Keratinocyte (primary cell): ENCODE results near the gene TM2D3. TPM values are rescaled to one million over a fixed set of nuclear protein-coding genes. Genes with fewer than 3 reads are reported as not detected.

ENCODE experiments used
- DNase-seq: peaks from one replicate; pipeline ENCODE4 v3.0.0-alpha.2; 2011; ENCODE audit warnings: low read depth, missing footprints, low spot score
- FAIRE-seq: peaks from 2 replicates; lab custom pipeline; 2011; peaks lifted over from hg19 to GRCh38; lab: Jason Lieb, UNC
- H2AFZ ChIP-seq: 2 replicates; pipeline ENCODE4 v1.6.0; 2012; ENCODE audit warnings: low read length, control low read depth, inconsistent platforms; ENCODE audit not compliant: control insufficient read depth
- H3K27ac ChIP-seq: 2 replicates; pipeline ENCODE4 v1.5.1; 2011; ENCODE audit warnings: low read length; ENCODE audit not compliant: control insufficient read depth, insufficient read depth
- H3K27me3 ChIP-seq: 3 replicates; pipeline ENCODE4 v1.6.0; 2011; ENCODE audit warnings: low read length; ENCODE audit not compliant: control insufficient read depth, insufficient read depth; ENCODE audit errors: extremely low read depth
- H3K36me3 ChIP-seq, 2 experiments: 2 replicates in 1 of 2; 3 replicates in 1 of 2; pipeline ENCODE4 v1.5.1; 2011; ENCODE audit warnings: low read length in 2 of 2, mild to moderate bottlenecking in 1 of 2; ENCODE audit not compliant: control insufficient read depth in 2 of 2, insufficient read depth in 2 of 2; ENCODE audit errors: extremely low read depth in 1 of 2
- H3K4me1 ChIP-seq: 3 replicates; pipeline ENCODE4 v1.5.1; 2011; ENCODE audit warnings: low read length; ENCODE audit not compliant: control insufficient read depth, insufficient read depth; ENCODE audit errors: extremely low read depth
- H3K4me2 ChIP-seq: 3 replicates; pipeline ENCODE4 v1.6.0; 2011; ENCODE audit warnings: low read depth, low read length; ENCODE audit not compliant: control insufficient read depth, insufficient read depth; ENCODE audit errors: extremely low read depth
- H3K4me3 ChIP-seq, 3 experiments: fragments of 200-600 bp in 1 of 3; sonication (generic) in 1 of 3; 2 replicates in 2 of 3; 3 replicates in 1 of 3; pipeline ENCODE4 v1.5.1; 2011 to 2016; ENCODE audit warnings: low read length in 3 of 3, mild to moderate bottlenecking in 3 of 3, control low read depth in 2 of 3, inconsistent platforms in 1 of 3, low read depth in 1 of 3, mixed read lengths in 1 of 3, mixed run types in 1 of 3, moderate library complexity in 1 of 3; ENCODE audit not compliant: control insufficient read depth in 2 of 3, insufficient read depth in 2 of 3; ENCODE audit errors: extremely low read depth in 1 of 3
- H3K79me2 ChIP-seq: 2 replicates; pipeline ENCODE4 v1.6.0; 2012; ENCODE audit warnings: low read length; ENCODE audit not compliant: control insufficient read depth, insufficient read depth
- H3K9ac ChIP-seq: 3 replicates; pipeline ENCODE4 v1.6.0; 2011; ENCODE audit warnings: low read length; ENCODE audit not compliant: control insufficient read depth, insufficient read depth; ENCODE audit errors: extremely low read depth
- H3K9me1 ChIP-seq: 3 replicates; pipeline ENCODE4 v1.6.0; 2011; ENCODE audit warnings: low read length; ENCODE audit not compliant: control insufficient read depth, insufficient read depth; ENCODE audit errors: extremely low read depth
- H3K9me3 ChIP-seq: 2 replicates; pipeline ENCODE4 v1.5.1; 2012; ENCODE audit warnings: low read depth, low read length; ENCODE audit not compliant: control insufficient read depth
- H4K20me1 ChIP-seq: 3 replicates; pipeline ENCODE4 v1.6.0; 2011; ENCODE audit warnings: low read length; ENCODE audit not compliant: control insufficient read depth, insufficient read depth; ENCODE audit errors: extremely low read depth
- EZH2 ChIP-seq: IDR thresholded peaks from one replicate; pipeline ENCODE4 v1.6.1; 2012; ENCODE audit warnings: inconsistent platforms, mild to moderate bottlenecking, low read length, moderate library complexity
- dilution Hi-C: fragments of 300-500 bp; cut with MboI; formaldehyde crosslinking; loops from one replicate; pipeline ENCODE4 v1.7.0; 2020; ENCODE audit warnings: low sequenced_read_pairs; ENCODE audit not compliant: extremely low pct_ligation_motif_present
- polyA plus RNA-seq, 5 experiments: library from polyadenylated mRNA; depleted of rRNA in 3 of 5; stranded (reverse) in 3 of 5; stranded (forward) in 1 of 5; unstranded in 1 of 5; fragments of >200 nt; gene quantifications; 1 replicate in 1 of 5; 2 replicates in 3 of 5; 3 replicates in 1 of 5; pipeline versions ENCODE4 v1.2.1 to v1.2.3, GENCODE V29; 2011 to 2012; ENCODE audit warnings: missing spikeins in 2 of 5, low read depth in 1 of 5, low replicate concordance in 1 of 5
- TF ChIP-seq, protein P1 (sequence below), 3 experiments: IDR thresholded peaks in 1 of 3; conservative IDR thresholded peaks in 1 of 3; optimal IDR thresholded peaks in 1 of 3; 2 replicates in 2 of 3; 3 replicates in 1 of 3; pipeline versions ENCODE3 to v1.5.1; 2011; ENCODE audit warnings: low read length in 3 of 3, mild to moderate bottlenecking in 3 of 3, moderate library complexity in 2 of 3, control low read depth in 1 of 3, inconsistent platforms in 1 of 3; ENCODE audit not compliant: insufficient read depth in 2 of 3; ENCODE audit errors: extremely low read depth in 1 of 3

Gene TM2D3
- polyA plus RNA-seq, 1 donor (not counting 4 experiments of a cell fraction or from before 2014, with no cell fraction given), result 56.7 TPM

DNA sequence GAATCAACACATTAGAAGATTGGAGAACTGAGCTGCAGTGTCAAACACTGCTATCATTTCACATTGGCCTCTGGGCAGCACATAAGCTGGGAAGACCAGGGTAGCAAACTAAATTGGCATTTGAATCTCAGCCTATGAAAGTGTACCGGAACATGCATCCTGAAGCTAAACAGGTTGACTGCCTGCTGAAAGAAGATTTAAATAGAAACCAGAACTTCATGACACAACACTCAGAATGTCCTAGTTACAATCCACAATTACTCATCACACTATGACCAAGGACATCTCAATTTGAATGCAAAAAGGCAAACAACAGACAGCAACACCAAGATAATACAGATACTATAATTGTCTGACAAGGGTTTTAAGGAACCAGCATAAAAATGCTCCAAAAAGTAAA is 26.2 kb downstream of the TM2D3 start:
- no peak overlapping the region for H3K4me3 ChIP-seq
- DNase-seq (no peak), FAIRE-seq (no peak)
- no peaks in the 10 kb centered on the region for H3K4me1 ChIP-seq
- no peaks in the 10 kb centered on the region for H3K27me3 ChIP-seq
- H3K27ac ChIP-seq, result no peak overlapping the region
- no peaks in the 10 kb centered on the region for H4K20me1 ChIP-seq
- no peak overlapping the region for H3K4me2 ChIP-seq
- TF ChIP-seq EZH2, result no peak
- TF ChIP-seq, protein P1, sequence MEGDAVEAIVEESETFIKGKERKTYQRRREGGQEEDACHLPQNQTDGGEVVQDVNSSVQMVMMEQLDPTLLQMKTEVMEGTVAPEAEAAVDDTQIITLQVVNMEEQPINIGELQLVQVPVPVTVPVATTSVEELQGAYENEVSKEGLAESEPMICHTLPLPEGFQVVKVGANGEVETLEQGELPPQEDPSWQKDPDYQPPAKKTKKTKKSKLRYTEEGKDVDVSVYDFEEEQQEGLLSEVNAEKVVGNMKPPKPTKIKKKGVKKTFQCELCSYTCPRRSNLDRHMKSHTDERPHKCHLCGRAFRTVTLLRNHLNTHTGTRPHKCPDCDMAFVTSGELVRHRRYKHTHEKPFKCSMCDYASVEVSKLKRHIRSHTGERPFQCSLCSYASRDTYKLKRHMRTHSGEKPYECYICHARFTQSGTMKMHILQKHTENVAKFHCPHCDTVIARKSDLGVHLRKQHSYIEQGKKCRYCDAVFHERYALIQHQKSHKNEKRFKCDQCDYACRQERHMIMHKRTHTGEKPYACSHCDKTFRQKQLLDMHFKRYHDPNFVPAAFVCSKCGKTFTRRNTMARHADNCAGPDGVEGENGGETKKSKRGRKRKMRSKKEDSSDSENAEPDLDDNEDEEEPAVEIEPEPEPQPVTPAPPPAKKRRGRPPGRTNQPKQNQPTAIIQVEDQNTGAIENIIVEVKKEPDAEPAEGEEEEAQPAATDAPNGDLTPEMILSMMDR (optimal IDR thresholded peaks at IDR 0.05 in 1 of 3, IDR thresholded peaks at IDR 0.05 in 1 of 3, conservative IDR thresholded peaks at IDR 0.05 in 1 of 3; ENCODE audit: extremely low read depth in 1 of 3, insufficient read depth in 2 of 3, low read length in 3 of 3), result no peak
- dilution Hi-C loops, result no loop called here
- H3K79me2 ChIP-seq, result no peaks in the 10 kb centered on the region
- no peaks in the 10 kb centered on the region for H3K9me1 ChIP-seq
- no peak overlapping the region for H2AFZ ChIP-seq
- no peaks in the 10 kb centered on the region for H3K9me3 ChIP-seq
- no peaks in the 10 kb centered on the region for H3K36me3 ChIP-seq
- H3K9ac ChIP-seq, result no peak overlapping the region

DNA sequence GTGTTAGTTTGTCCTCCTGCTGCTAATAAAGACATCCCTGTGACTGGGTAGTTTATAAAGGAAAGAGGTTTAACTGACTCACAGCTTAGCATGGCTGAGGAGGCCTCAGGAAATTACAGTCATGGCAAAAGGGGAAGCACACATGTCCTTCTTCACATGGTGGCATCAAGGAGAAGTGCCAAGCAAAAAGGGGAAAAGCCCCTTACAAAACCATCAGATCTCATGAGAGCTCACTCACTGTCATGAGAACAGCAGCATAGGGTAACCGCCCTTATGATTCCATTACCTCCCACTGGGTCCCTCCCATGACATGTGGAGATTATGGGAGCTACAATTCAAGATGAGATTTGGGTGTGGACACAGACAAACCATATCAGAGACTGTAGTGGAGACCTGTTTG is 27.0 kb downstream of the TM2D3 start:
- no peak for FAIRE-seq

More for the DNA sequence above, 27.0 kb downstream of the TM2D3 start:
- no peak overlapping the region for H3K4me2 ChIP-seq
- no peaks in the 10 kb centered on the region for H3K27me3 ChIP-seq
- H3K9me1 ChIP-seq, result no peaks in the 10 kb centered on the region
- no peaks in the 10 kb centered on the region for H4K20me1 ChIP-seq
- DNase-seq, result no peak
- dilution Hi-C loops, result no loop called here
- H2AFZ ChIP-seq, result no peak overlapping the region
- H3K79me2 ChIP-seq, result no peaks in the 10 kb centered on the region
- no peak overlapping the region for H3K4me3 ChIP-seq
- TF ChIP-seq, protein P1 (optimal IDR thresholded peaks at IDR 0.05 in 1 of 3, IDR thresholded peaks at IDR 0.05 in 1 of 3, conservative IDR thresholded peaks at IDR 0.05 in 1 of 3; ENCODE audit: extremely low read depth in 1 of 3, insufficient read depth in 2 of 3, low read length in 3 of 3), result no peak
- no peak for TF ChIP-seq EZH2
- no peak overlapping the region for H3K9ac ChIP-seq
- no peaks in the 10 kb centered on the region for H3K36me3 ChIP-seq
- no peak overlapping the region for H3K27ac ChIP-seq
- H3K9me3 ChIP-seq, result no peaks in the 10 kb centered on the region
- no peaks in the 10 kb centered on the region for H3K4me1 ChIP-seq
